GM23248 (cell line): ENCODE data around the gene HOXA4. TPM values are rescaled to one million over a fixed set of nuclear protein-coding genes. Genes with fewer than 3 reads are reported as not detected.

Source experiments
- DNase-seq: peaks from one replicate; pipeline ENCODE4 v3.0.0-alpha.2; 2015
- H2AFZ ChIP-seq: fragments of 200-600 bp; sonication (generic); 2 replicates; pipeline ENCODE4 v1.6.1; 2016; ENCODE audit warnings: antibody characterized with exemption
- H3F3A ChIP-seq: fragments of 200-600 bp; sonication (generic); 2 replicates; pipeline ENCODE4 v1.6.1; 2016; ENCODE audit warnings: mild to moderate bottlenecking, antibody characterized with exemption, mixed run types; ENCODE audit not compliant: insufficient read depth
- H3K27ac ChIP-seq: fragments of 200-600 bp; sonication (generic); 2 replicates; pipeline ENCODE4 v1.5.1; 2016; ENCODE audit warnings: mild to moderate bottlenecking
- H3K27me3 ChIP-seq: fragments of 200-600 bp; sonication (generic); replicated peaks from 2 replicates; pipeline ENCODE4 v1.6.1; 2016; ENCODE audit warnings: mild to moderate bottlenecking; ENCODE audit not compliant: insufficient read depth
- H3K36me3 ChIP-seq: fragments of 200-600 bp; sonication (generic); 2 replicates; pipeline ENCODE4 v1.6.1; 2016; ENCODE audit warnings: low read depth, mild to moderate bottlenecking
- H3K4me1 ChIP-seq: fragments of 200-600 bp; sonication (generic); 2 replicates; pipeline ENCODE4 v1.6.1; 2016; ENCODE audit warnings: mild to moderate bottlenecking; ENCODE audit not compliant: insufficient read depth
- H3K4me2 ChIP-seq: fragments of 200-600 bp; sonication (generic); one replicate; pipeline ENCODE4 v1.6.1; 2016; ENCODE audit warnings: mild to moderate bottlenecking; ENCODE audit not compliant: unreplicated experiment
- H3K4me3 ChIP-seq: fragments of 200-600 bp; sonication (generic); 2 replicates; pipeline ENCODE4 v1.5.1; 2016; ENCODE audit warnings: mild to moderate bottlenecking
- H3K79me2 ChIP-seq: fragments of 200-600 bp; sonication (generic); 2 replicates; pipeline ENCODE4 v1.6.1; 2016; ENCODE audit warnings: mild to moderate bottlenecking; ENCODE audit not compliant: insufficient read depth
- H3K9ac ChIP-seq: fragments of 200-600 bp; sonication (generic); 2 replicates; pipeline ENCODE4 v1.6.1; 2016; ENCODE audit warnings: mild to moderate bottlenecking
- H3K9me2 ChIP-seq: fragments of 200-600 bp; sonication (generic); 2 replicates; pipeline ENCODE4 v1.6.1; 2016; ENCODE audit warnings: mixed run types, mild to moderate bottlenecking, moderate library complexity; ENCODE audit not compliant: insufficient read depth
- H3K9me3 ChIP-seq: fragments of 200-600 bp; sonication (generic); one replicate; pipeline ENCODE4 v1.6.1; 2017; ENCODE audit warnings: low read depth
- H4K20me1 ChIP-seq: fragments of 200-600 bp; sonication (generic); 2 replicates; pipeline ENCODE4 v1.6.0; 2016; ENCODE audit not compliant: insufficient read depth
- EZH2 ChIP-seq: fragments of 200-600 bp; sonication (generic); IDR thresholded peaks from 2 replicates; pipeline ENCODE4 v1.6.1; 2018; ENCODE audit warnings: antibody characterized with exemption, mild to moderate bottlenecking; ENCODE audit not compliant: insufficient read depth, poor library complexity, severe bottlenecking
- EZH2phosphoT487 ChIP-seq: fragments of 200-600 bp; sonication (generic); IDR thresholded peaks from 2 replicates; pipeline ENCODE4 v1.6.1; 2018; ENCODE audit warnings: antibody characterized with exemption, moderate library complexity, mild to moderate bottlenecking, low read depth; ENCODE audit not compliant: insufficient read depth
- WGBS, 2 experiments: methylation state at CpG; one replicate each; pipeline ENCODE4 v1.1.6; 2015 to 2017; ENCODE audit warnings: low lambda C conversion rate in 2 of 2, low coverage in 1 of 2; ENCODE audit errors: missing lambda C conversion rate in 2 of 2; 5-methylcytosine and 5-hydroxymethylcytosine counted together
- in situ Hi-C: fragments of 300-500 bp; cut with MboI; formaldehyde crosslinking; loops from 2 replicates; pipeline ENCODE4 v1.15.0; 2020
- polyA plus RNA-seq: library from polyadenylated mRNA; unstranded; fragments of >200 nt; fragmentation: Nextera tagmentation; extraction: Ambion mirVana; gene quantifications from 2 replicates; pipeline ENCODE4 v1.2.1, GENCODE V29; 2016
- total RNA-seq: library from RNA; depleted of rRNA; stranded (reverse); fragments of >200 nt; shearing (Covaris generic); gene quantifications from 2 replicates; pipeline ENCODE4 v1.2.3, GENCODE V29; 2014

The HOXA4 gene
- total and polyA plus RNA-seq, 2 experiments from 2014 or later, result 1.8 to 3.1 TPM

DNA sequence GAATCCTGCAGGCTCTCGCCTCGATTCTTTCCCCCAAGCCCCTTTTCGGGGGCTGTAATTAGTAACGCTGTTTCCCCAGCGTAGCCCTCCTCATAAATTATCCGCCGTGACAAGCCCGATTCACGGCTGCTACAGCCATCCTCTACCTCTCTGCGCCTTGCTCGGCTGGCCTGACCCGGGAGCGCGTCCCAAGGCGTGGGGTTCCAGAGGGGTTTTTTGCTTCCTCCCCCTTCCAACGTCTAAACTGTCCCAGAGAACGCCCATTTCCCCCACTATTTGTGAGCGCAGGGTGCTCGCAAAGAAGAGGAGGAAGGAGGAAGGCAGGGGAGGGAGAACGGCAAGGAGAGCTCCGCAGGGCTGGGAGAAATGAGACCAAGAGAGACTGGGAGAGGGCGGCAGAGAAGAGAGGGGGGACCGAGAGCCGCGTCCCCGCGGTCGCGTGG, 12.0 kb upstream of the HOXA4 start:
- no peak overlapping the region for H3K4me2 ChIP-seq
- H3K9me2 ChIP-seq, result no peaks in the 10 kb centered on the region
- no peaks in the 10 kb centered on the region for H3K9me3 ChIP-seq
- H4K20me1 ChIP-seq, result no peaks in the 10 kb centered on the region
- H3K79me2 ChIP-seq, result peaks cover 66% of the 10 kb centered on the region
- H3K4me3 ChIP-seq, result no peak overlapping the region
- no peaks in the 10 kb centered on the region for H3F3A ChIP-seq
- H3K4me1 ChIP-seq, result peaks cover 4% of the 10 kb centered on the region; the same call in 1 of the 2 replicates
- H3K27me3 ChIP-seq, result no peaks in the 10 kb centered on the region
- DNase-seq, result no peak
- H3K27ac ChIP-seq, result no peak overlapping the region
- H2AFZ ChIP-seq, result no peak overlapping the region
- peaks cover 23% of the 10 kb centered on the region for H3K36me3 ChIP-seq
- no peak for TF ChIP-seq EZH2phosphoT487
- TF ChIP-seq EZH2, result no peak
- in situ Hi-C loops, result no loop called here
- 91 to 92% methylated on average over 29 of the region's 29 CpGs for WGBS, 2 experiments
- no peak overlapping the region for H3K9ac ChIP-seq

DNA sequence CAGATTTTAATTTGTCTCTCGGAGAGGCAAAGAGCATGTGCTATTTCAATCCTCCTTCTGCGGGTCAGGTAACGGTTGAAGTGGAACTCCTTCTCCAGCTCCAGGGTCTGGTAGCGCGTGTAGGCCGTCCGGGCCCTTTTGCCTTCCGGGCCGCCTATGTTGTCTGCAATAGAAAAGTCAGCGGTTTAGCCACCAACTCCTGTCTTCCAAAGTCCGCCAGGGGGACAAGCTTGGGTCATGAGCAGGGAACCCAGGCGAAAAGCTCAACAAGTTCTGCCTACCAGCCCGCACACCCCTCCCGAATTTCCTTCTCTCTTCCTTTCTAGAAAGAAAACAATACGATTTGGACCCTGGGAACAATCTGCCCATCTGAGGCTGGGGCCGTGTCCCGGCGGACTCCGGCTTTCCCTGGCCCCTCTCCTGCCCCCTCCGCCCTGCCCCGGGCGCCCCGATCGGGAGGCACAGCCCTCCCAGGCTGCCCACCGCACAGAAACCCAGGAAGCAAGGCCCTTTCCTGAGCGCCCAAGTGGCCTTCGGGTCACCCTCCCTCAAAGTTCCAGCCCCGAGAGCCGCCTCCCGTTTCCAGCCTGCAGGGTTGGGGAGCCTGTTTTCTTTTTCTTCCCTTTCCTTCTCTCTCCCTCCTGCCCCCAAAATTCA, 11.5 kb upstream of the HOXA4 start:
- H3K4me3 ChIP-seq, result no peak overlapping the region
- peaks cover 28% of the 10 kb centered on the region for H3K36me3 ChIP-seq
- H3K79me2 ChIP-seq, result peaks cover 66% of the 10 kb centered on the region
- H2AFZ ChIP-seq, result no peak overlapping the region
- H3F3A ChIP-seq, result no peaks in the 10 kb centered on the region
- no peaks in the 10 kb centered on the region for H3K9me3 ChIP-seq
- no peaks in the 10 kb centered on the region for H3K27me3 ChIP-seq
- H3K9me2 ChIP-seq, result no peaks in the 10 kb centered on the region
- no peaks in the 10 kb centered on the region for H4K20me1 ChIP-seq
- no peak for DNase-seq
- H3K4me1 ChIP-seq, result no peaks in the 10 kb centered on the region
- WGBS, 2 experiments, result 92 to 98% methylated on average over 17 to 30 of the region's 30 CpGs
- in situ Hi-C loops, result no loop called here
- no peak overlapping the region for H3K27ac ChIP-seq
- no peak for TF ChIP-seq EZH2phosphoT487
- TF ChIP-seq EZH2, result no peak
- no peak overlapping the region for H3K9ac ChIP-seq
- H3K4me2 ChIP-seq, result no peak overlapping the region

DNA sequence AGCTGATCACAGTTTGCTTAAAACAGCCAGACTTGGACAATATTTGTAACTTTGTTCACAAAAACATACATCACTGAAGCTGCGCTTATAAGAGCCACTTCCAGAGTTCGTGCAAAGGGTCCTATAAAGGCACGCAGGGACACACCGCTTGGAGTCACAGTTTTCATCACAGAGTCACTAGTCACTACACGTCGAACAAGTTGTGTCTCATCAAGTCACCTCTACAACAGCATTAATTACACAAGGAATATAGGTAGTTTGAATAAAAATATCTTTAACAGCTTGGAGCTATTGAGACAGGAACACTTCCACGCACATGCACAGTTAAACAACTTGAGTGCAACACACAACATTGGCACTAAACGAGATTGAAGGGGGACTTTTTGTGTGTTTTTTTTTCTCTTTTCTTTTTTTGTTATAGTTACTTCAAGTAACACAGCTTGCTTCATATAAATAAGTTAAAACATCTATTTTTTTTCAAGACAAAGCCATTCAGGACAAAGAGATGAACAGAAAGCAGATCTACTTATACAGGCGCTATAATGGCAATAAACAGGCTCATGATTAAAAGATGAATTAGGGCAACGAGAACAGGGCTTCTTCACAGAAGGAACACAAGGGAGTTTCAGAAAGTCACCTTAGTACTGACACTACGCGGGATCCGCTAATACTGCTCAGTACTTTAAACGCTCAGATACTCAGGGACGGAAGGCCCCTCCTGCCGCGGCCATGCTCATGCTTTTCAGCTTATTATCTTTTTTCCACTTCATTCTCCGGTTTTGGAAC, 10.8 kb upstream of the HOXA4 start:
- Histone ChIP-seq H3K4me1 (no peaks in the 10 kb centered on the region), H3K27ac (no peak overlapping the region), H3K9me2 (no peaks in the 10 kb centered on the region), H3K36me3 (peaks cover 28% of the 10 kb centered on the region), H3F3A (no peaks in the 10 kb centered on the region), H4K20me1 (no peaks in the 10 kb centered on the region), H3K9ac (no peak overlapping the region), H2AFZ (no peak overlapping the region), H3K4me3 (no peak overlapping the region), H3K27me3 (no peaks in the 10 kb centered on the region), H3K4me2 (no peak overlapping the region), H3K9me3 (no peaks in the 10 kb centered on the region), H3K79me2 (peaks cover 66% of the 10 kb centered on the region)
- in situ Hi-C loops, result no loop called here
- TF ChIP-seq EZH2phosphoT487 (no peak), EZH2 (no peak)
- no peak for DNase-seq
- 94 to 95% methylated on average over 18 of the region's 18 CpGs for WGBS, 2 experiments

DNA sequence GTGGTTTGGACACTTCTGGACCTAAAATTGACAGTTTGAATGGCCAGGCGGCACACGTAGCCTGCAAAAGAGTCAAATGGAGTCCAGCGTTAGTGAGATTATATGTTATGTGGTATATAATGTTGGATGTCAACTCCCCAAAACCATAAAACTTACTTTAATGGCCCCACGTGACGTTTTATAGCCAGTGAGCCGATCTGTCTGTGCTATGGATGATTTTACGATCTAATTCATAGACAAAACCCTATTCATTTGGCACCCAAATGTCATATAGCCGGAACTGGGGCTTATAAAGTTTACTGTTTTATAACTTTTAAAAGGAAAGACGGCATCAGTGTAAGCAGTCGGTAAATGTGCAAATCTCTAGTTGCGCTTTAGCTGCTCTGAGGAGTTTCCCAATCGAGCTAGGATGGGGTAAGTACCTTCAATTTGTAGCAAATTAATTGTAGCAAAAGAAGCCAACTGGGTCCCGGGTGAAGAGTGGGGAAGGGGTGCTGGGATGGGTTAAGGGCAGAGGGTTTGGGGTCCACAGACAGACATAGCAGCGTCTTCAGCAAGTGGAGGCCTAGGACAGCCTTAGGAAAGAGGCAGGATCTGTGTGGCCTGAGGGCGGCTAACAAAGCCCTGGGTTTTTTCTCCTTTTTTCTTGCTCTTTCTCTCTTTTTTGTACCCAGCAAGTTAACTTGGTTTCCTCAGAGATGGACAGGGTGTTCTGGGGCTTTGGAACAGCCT, 9.7 kb upstream of the HOXA4 start:
- 95 to 96% methylated on average over 15 of the region's 15 CpGs for WGBS, 2 experiments
- in situ Hi-C loops, result no loop called here
- no peaks in the 10 kb centered on the region for H3K4me1 ChIP-seq
- peaks cover 65% of the 10 kb centered on the region for H3K79me2 ChIP-seq
- H3F3A ChIP-seq, result peaks cover 6% of the 10 kb centered on the region
- no peak for DNase-seq
- H3K9me2 ChIP-seq, result no peaks in the 10 kb centered on the region
- H3K4me3 ChIP-seq, result no peak overlapping the region
- peaks cover 28% of the 10 kb centered on the region for H3K36me3 ChIP-seq
- no peak overlapping the region for H3K4me2 ChIP-seq
- H3K27me3 ChIP-seq, result no peaks in the 10 kb centered on the region
- H3K27ac ChIP-seq, result no peak overlapping the region
- H3K9ac ChIP-seq, result no peak overlapping the region
- H2AFZ ChIP-seq, result no peak overlapping the region
- H3K9me3 ChIP-seq, result no peaks in the 10 kb centered on the region
- TF ChIP-seq EZH2 (no peak), EZH2phosphoT487 (no peak)
- no peaks in the 10 kb centered on the region for H4K20me1 ChIP-seq
